ENCODE measurements around the gene KCTD3.

DNA sequence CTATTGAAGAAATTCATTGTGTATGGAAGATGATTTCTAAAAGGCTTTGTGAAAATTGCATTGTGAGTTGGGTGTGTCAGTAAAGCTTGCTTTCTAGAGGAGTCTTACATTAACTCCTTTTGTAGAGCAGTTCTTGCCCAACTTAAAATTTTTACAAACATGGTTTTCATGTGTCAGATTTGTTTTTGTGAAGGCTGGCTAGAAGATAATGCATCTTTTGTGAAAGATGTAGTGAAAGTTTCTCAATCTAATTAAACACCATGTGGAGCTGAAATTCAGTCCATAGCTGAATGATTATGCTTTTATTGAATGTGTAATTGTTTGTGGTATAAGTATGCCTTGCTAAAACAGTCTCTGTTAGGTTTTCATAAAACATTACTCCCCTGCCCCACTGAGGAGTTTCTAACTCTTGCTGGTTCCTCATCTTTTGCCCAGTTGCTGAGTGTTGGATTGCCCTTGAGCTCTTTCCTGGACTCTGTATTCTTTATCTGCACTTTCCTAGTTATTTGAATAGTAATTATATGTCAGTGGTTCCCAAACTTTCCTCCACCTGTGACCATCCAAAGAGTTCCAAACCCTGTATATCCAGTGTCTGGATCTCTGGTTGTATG, 38.0 kb downstream of the KCTD3 start:
- TF ChIP-seq, protein P1, sequence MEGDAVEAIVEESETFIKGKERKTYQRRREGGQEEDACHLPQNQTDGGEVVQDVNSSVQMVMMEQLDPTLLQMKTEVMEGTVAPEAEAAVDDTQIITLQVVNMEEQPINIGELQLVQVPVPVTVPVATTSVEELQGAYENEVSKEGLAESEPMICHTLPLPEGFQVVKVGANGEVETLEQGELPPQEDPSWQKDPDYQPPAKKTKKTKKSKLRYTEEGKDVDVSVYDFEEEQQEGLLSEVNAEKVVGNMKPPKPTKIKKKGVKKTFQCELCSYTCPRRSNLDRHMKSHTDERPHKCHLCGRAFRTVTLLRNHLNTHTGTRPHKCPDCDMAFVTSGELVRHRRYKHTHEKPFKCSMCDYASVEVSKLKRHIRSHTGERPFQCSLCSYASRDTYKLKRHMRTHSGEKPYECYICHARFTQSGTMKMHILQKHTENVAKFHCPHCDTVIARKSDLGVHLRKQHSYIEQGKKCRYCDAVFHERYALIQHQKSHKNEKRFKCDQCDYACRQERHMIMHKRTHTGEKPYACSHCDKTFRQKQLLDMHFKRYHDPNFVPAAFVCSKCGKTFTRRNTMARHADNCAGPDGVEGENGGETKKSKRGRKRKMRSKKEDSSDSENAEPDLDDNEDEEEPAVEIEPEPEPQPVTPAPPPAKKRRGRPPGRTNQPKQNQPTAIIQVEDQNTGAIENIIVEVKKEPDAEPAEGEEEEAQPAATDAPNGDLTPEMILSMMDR (IDR thresholded peaks at IDR 0.05) = no peak
- TF ChIP-seq POLR2AphosphoS5 (IDR thresholded peaks at IDR 0.05) = no peak

All from esophagus muscularis mucosa (tissue), 3 donors.